LNCAP (cell line): ENCODE measurements around the gene REXO1.

Experiments used
- TF ChIP-seq, protein P1 (sequence below): fragments of 450-650 bp; IDR thresholded peaks from 2 replicates; pipeline ENCODE4 v1.5.1; 2017; ENCODE audit warnings: mild to moderate bottlenecking

The REXO1 gene

GRCh38 chr19:1833540-1833939, 14.7 kb downstream of the REXO1 start:
- TF ChIP-seq, protein P1, sequence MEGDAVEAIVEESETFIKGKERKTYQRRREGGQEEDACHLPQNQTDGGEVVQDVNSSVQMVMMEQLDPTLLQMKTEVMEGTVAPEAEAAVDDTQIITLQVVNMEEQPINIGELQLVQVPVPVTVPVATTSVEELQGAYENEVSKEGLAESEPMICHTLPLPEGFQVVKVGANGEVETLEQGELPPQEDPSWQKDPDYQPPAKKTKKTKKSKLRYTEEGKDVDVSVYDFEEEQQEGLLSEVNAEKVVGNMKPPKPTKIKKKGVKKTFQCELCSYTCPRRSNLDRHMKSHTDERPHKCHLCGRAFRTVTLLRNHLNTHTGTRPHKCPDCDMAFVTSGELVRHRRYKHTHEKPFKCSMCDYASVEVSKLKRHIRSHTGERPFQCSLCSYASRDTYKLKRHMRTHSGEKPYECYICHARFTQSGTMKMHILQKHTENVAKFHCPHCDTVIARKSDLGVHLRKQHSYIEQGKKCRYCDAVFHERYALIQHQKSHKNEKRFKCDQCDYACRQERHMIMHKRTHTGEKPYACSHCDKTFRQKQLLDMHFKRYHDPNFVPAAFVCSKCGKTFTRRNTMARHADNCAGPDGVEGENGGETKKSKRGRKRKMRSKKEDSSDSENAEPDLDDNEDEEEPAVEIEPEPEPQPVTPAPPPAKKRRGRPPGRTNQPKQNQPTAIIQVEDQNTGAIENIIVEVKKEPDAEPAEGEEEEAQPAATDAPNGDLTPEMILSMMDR, result no peak

DNA sequence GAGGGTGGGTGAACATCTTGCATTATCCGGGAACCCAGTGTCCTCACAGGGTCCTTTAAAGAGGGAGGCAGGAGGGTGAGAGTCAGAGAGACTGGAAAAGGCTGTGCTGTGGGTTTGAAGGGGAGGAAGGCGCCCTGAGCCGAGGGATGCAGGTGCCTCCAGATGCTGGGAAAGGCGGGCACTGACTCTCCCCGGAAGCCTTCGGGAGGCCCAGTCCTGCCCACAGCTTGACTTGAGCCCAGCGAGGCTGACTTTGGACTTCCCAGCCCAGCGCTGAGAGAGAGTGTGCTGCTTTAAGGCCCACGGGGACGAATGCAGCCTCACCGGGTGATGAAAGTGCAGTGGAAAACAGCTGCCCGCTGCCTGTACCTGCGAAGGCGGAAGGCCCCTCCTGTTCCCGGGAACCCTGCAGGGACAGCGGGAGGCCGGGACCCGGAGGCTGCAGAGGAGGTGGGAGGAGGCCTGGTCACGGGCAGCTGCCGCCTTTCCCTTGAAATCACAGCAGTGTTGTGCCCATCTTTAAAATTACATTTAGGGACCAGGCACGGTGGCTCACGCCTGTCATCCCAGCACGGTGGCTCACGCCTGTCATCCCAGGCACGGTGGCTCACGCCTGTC, 16.1 kb downstream of the REXO1 start:
- TF ChIP-seq, protein P1, result no peak

GRCh38 chr19:1830978-1831377, 17.3 kb downstream of the REXO1 start:
- TF ChIP-seq, protein P1, result no peak

DNA sequence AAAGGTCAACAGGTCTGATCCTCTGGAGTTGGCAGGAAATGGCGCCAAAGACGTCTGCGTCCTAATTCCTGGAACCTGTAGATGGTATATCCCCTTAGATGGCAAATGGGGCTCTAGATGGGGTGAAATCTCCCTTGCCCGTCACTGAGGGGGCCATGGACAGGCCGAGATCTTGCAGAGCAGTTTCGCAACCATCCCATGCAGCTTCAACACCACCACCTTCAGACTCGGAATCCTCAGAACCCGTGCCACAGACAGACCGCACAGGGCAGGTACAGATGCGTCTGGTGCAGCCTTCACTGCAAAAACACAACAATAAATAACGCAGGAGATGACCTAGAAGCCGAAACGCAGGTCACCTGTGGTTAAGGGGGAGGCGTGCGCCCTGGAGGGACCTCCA, 17.7 kb downstream of the REXO1 start:
- TF ChIP-seq, protein P1, result no peak

DNA sequence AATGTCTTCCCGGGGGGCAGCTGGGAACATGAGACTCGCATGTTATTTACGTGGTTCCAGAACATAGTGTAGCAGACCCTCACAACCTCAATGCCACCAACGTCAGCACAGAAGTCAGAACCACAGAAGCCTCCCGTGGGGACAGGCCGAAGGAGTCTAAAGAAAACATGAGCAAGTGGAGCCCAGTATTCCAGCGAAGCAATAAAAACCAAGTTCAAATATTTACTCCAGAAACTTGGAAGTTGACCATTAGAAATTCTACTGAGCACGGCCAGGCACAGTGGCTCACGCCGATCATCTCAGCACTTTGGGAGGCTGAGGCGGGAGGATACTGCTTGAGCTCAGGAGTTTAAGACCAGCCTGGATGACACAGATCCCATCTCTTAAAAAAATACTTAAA, 18.3 kb downstream of the REXO1 start:
- TF ChIP-seq, protein P1, result no peak

GRCh38 chr19:1828279-1829238, 19.7 kb downstream of the REXO1 start:
- TF ChIP-seq, protein P1, result no peak

DNA sequence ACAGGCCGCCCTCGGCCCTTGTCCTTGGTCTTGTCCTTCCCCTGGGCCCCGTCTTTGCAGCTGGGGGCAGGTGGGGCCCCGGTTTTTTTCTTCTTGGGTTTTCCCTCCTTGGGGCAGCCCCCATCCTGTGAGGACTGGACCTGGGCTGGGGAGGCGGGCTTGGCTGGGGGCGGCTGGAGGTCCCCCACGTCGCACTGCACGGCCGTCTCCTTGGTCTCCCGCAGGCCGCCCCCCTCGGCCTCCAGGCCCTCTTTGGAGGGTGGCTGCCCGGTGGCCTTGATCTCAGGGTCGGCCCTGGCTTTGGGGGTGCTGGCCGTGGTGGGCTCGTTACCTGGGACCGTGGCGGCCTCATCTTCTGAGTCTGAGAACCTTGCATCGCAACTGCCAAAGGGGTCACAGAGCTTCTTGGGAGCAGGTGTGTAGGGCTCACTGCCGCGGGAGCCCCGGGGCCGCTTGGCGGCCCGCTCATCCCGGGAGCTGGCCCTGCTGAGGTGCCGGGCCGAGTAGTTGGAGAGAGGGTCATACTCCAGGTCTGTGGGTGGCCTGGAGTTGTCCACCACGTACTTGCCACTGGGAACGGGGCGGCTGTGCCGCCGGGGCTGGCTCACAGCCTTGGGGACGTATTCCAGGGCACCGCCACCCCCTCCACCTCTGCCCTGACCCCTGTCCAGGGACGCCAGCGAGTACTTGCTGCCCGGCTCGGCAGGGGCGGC, 20.6 kb downstream of the REXO1 start:
- TF ChIP-seq, protein P1, result no peak
